H9 (cell line): ENCODE results near the gene PHF21B. TPM values are rescaled to one million over a fixed set of nuclear protein-coding genes. Genes with fewer than 3 reads are reported as not detected.

Experiments
- DNase-seq: peaks from one replicate; pipeline ENCODE4 v3.0.0-alpha.2; 2017
- H2AFZ ChIP-seq: one replicate; pipeline ENCODE4 v1.6.1; 2013; ENCODE audit warnings: mild to moderate bottlenecking, low read length, control low read depth, moderate library complexity
- H2AK5ac ChIP-seq: 2 replicates; pipeline ENCODE4 v1.6.1; 2013; ENCODE audit warnings: low read length, control low read depth, mixed read lengths; ENCODE audit not compliant: insufficient read length
- H2BK120ac ChIP-seq: one replicate; pipeline ENCODE4 v1.6.1; 2013; ENCODE audit warnings: low read depth, mild to moderate bottlenecking, low read length, control low read depth, inconsistent platforms; ENCODE audit not compliant: poor library complexity, severe bottlenecking
- H2BK12ac ChIP-seq: 2 replicates; pipeline ENCODE4 v1.6.1; 2013; ENCODE audit warnings: low read length, control low read depth, mixed read lengths, low read depth; ENCODE audit not compliant: insufficient read length
- H2BK15ac ChIP-seq: 2 replicates; pipeline ENCODE4 v1.6.1; 2013; ENCODE audit warnings: low read depth, low read length, control low read depth
- H2BK20ac ChIP-seq: one replicate; pipeline ENCODE4 v1.6.1; 2013; ENCODE audit warnings: low read depth, mild to moderate bottlenecking, low read length, control low read depth, inconsistent platforms; ENCODE audit not compliant: poor library complexity, severe bottlenecking
- H2BK5ac ChIP-seq: 2 replicates; pipeline ENCODE4 v1.6.1; 2013; ENCODE audit warnings: low read length, control low read depth, mixed read lengths; ENCODE audit not compliant: insufficient read length
- H3K14ac ChIP-seq: 2 replicates; pipeline ENCODE4 v1.6.1; 2013; ENCODE audit warnings: low read length, control low read depth; ENCODE audit not compliant: insufficient read depth
- H3K18ac ChIP-seq: 2 replicates; pipeline ENCODE4 v1.6.1; 2013; ENCODE audit warnings: low read depth, mild to moderate bottlenecking, mixed read lengths, low read length, control low read depth; ENCODE audit not compliant: insufficient read length
- H3K23ac ChIP-seq: 2 replicates; pipeline ENCODE4 v1.6.1; 2013; ENCODE audit warnings: low read length, control low read depth, mixed read lengths, low read depth; ENCODE audit not compliant: insufficient read length
- H3K23me2 ChIP-seq: 2 replicates; pipeline ENCODE4 v1.6.1; 2013; ENCODE audit warnings: low read depth, mild to moderate bottlenecking, mixed read lengths, low read length, control low read depth; ENCODE audit not compliant: insufficient read length, poor library complexity, severe bottlenecking
- H3K27ac ChIP-seq: 2 replicates; pipeline ENCODE4 v1.5.1; 2013; ENCODE audit warnings: low read length, control low read depth, mixed read lengths, low read depth; ENCODE audit not compliant: insufficient read length
- H3K27me3 ChIP-seq: 2 replicates; pipeline ENCODE4 v1.6.1; 2013; ENCODE audit warnings: low read length, control low read depth, inconsistent platforms; ENCODE audit not compliant: insufficient read depth
- H3K4ac ChIP-seq: 2 replicates; pipeline ENCODE4 v1.6.1; 2013; ENCODE audit warnings: low read depth, mild to moderate bottlenecking, control low read depth, inconsistent platforms, low read length, moderate library complexity
- H3K4me1 ChIP-seq: 2 replicates; pipeline ENCODE4 v1.6.1; 2013; ENCODE audit warnings: low read length, control low read depth, inconsistent platforms; ENCODE audit not compliant: insufficient read depth
- H3K4me2 ChIP-seq: 2 replicates; pipeline ENCODE4 v1.6.1; 2013; ENCODE audit warnings: low read length, control low read depth, mixed read lengths; ENCODE audit not compliant: insufficient read length, insufficient read depth
- H3K56ac ChIP-seq: 2 replicates; pipeline ENCODE4 v1.6.1; 2013; ENCODE audit warnings: low read depth, mild to moderate bottlenecking, mixed read lengths, low read length, control low read depth; ENCODE audit not compliant: insufficient read length
- H3K79me1 ChIP-seq: 2 replicates; pipeline ENCODE4 v1.6.1; 2013; ENCODE audit warnings: low read depth, mild to moderate bottlenecking, moderate library complexity, low read length, control low read depth, inconsistent platforms; ENCODE audit not compliant: insufficient read depth, poor library complexity, severe bottlenecking
- H3K79me2 ChIP-seq: 2 replicates; pipeline ENCODE4 v1.6.1; 2013; ENCODE audit warnings: low read length, control low read depth, inconsistent platforms; ENCODE audit not compliant: insufficient read depth
- H3K9ac ChIP-seq: 2 replicates; pipeline ENCODE4 v1.6.1; 2013; ENCODE audit warnings: low read length, control low read depth, mixed read lengths; ENCODE audit not compliant: insufficient read length; ENCODE audit errors: extremely low read depth
- H3K9me3 ChIP-seq: one replicate; pipeline ENCODE4 v1.6.1; 2013; ENCODE audit warnings: low read depth, low read length, inconsistent platforms; ENCODE audit not compliant: control insufficient read depth
- H3T11ph ChIP-seq: one replicate; pipeline ENCODE4 v1.6.1; 2013; ENCODE audit warnings: mild to moderate bottlenecking, low read length, control low read depth, inconsistent platforms
- H4K20me1 ChIP-seq: one replicate; pipeline ENCODE4 v1.6.1; 2013; ENCODE audit not compliant: control insufficient read depth, insufficient read length, insufficient read depth
- H4K5ac ChIP-seq: 2 replicates; pipeline ENCODE4 v1.6.1; 2013; ENCODE audit warnings: low read depth, mild to moderate bottlenecking, mixed read lengths, low read length, control low read depth; ENCODE audit not compliant: insufficient read length
- H4K8ac ChIP-seq: replicated peaks from 2 replicates; pipeline ENCODE4 v1.6.1; 2013; ENCODE audit warnings: low read length, control low read depth, mixed read lengths, low read depth; ENCODE audit not compliant: insufficient read length
- H4K91ac ChIP-seq: 2 replicates; pipeline ENCODE4 v1.6.1; 2013; ENCODE audit warnings: low read depth, mild to moderate bottlenecking, moderate library complexity, mixed read lengths, low read length, control low read depth; ENCODE audit not compliant: insufficient read length
- H3K27ac Mint-ChIP-seq, 3 experiments: 2 replicates in 2 of 3; 3 replicates in 1 of 3; pipeline ENCODE4 v1.8.0; 2020 to 2021; ENCODE audit warnings: mixed read lengths in 3 of 3, mild to moderate bottlenecking in 1 of 3, moderate library complexity in 1 of 3
- H3K27me3 Mint-ChIP-seq: 2 replicates; pipeline ENCODE4 v1.8.0; 2021; ENCODE audit warnings: low read depth, mild to moderate bottlenecking, moderate library complexity, mixed read lengths
- H3K36me3 Mint-ChIP-seq, 3 experiments: 2 replicates in 2 of 3; 3 replicates in 1 of 3; pipeline ENCODE4 v1.8.0; 2020 to 2021; ENCODE audit warnings: low read depth in 3 of 3, mixed read lengths in 3 of 3; ENCODE audit not compliant: insufficient read depth in 1 of 3
- H3K4me1 Mint-ChIP-seq, 2 experiments: 2 replicates each; pipeline ENCODE4 v1.8.0; 2020; ENCODE audit warnings: mixed read lengths in 2 of 2
- H3K4me3 Mint-ChIP-seq, 2 experiments: 2 replicates in 1 of 2; 3 replicates in 1 of 2; pipeline ENCODE4 v1.8.0; 2020 to 2021; ENCODE audit warnings: mild to moderate bottlenecking in 2 of 2, mixed read lengths in 2 of 2, moderate library complexity in 1 of 2
- H3K9me3 Mint-ChIP-seq, 2 experiments: 2 replicates in 1 of 2; 3 replicates in 1 of 2; pipeline ENCODE4 v1.8.0; 2020; ENCODE audit warnings: mild to moderate bottlenecking in 2 of 2, mixed read lengths in 2 of 2, moderate library complexity in 1 of 2
- WGBS: extraction: QIAGEN DNeasy Blood & Tissue Kit; methylation state at CpG from one replicate; pipeline ENCODE4 v1.1.7; 2013; ENCODE audit warnings: missing lambda C conversion rate, low lambda C conversion rate, mixed read lengths; ENCODE audit not compliant: insufficient read length; ENCODE audit errors: extremely low coverage; 5-methylcytosine and 5-hydroxymethylcytosine counted together
- total RNA-seq: library from RNA; stranded (reverse); gene quantifications from 2 replicates; pipeline ENCODE4 v1.2.1, GENCODE V29; 2021
- TF ChIP-seq, protein P1 (sequence below): fragments of 200-600 bp; sonication (generic); conservative IDR thresholded peaks from 3 replicates; pipeline ENCODE4 v1.8.0; 2021; ENCODE audit warnings: antibody characterized with exemption, mild to moderate bottlenecking

Gene PHF21B
- total RNA-seq, 1 experiment from 2014 or later = 60.3 TPM

- H3K27ac Mint-ChIP-seq = no peak overlapping the region
- H3K79me2 ChIP-seq = no peaks in the 10 kb centered on the region
These were observed 74.1 kb downstream of the PHF21B start for GRCh38 chr22:44935724-44936123.

More at GRCh38 chr22:44935724-44936123, 74.1 kb downstream of the PHF21B start:
- no peak for DNase-seq
- H3K23ac ChIP-seq = no peak overlapping the region
- no peak overlapping the region for H2BK5ac ChIP-seq
- Mint-ChIP-seq H3K36me3 (peaks cover 8 to 26% (median 21%) of the 10 kb centered on the region in 3 experiments), H3K9me3 (no peaks in the 10 kb centered on the region), H3K4me3 (no peak overlapping the region), H3K4me1 (peaks cover 21 to 36% of the 10 kb centered on the region in 2 experiments), H3K27me3 (no peaks in the 10 kb centered on the region; the same call in 1 of the 2 replicates)
- no peak overlapping the region for H3K18ac ChIP-seq
- TF ChIP-seq, protein P1, sequence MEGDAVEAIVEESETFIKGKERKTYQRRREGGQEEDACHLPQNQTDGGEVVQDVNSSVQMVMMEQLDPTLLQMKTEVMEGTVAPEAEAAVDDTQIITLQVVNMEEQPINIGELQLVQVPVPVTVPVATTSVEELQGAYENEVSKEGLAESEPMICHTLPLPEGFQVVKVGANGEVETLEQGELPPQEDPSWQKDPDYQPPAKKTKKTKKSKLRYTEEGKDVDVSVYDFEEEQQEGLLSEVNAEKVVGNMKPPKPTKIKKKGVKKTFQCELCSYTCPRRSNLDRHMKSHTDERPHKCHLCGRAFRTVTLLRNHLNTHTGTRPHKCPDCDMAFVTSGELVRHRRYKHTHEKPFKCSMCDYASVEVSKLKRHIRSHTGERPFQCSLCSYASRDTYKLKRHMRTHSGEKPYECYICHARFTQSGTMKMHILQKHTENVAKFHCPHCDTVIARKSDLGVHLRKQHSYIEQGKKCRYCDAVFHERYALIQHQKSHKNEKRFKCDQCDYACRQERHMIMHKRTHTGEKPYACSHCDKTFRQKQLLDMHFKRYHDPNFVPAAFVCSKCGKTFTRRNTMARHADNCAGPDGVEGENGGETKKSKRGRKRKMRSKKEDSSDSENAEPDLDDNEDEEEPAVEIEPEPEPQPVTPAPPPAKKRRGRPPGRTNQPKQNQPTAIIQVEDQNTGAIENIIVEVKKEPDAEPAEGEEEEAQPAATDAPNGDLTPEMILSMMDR = no peak
- H2AFZ ChIP-seq = no peak overlapping the region
- H3K56ac ChIP-seq = no peak overlapping the region
- H4K5ac ChIP-seq = no peak overlapping the region
- H3K9ac ChIP-seq = no peak overlapping the region
- H3K9me3 ChIP-seq = no peaks in the 10 kb centered on the region
- H3K4me2 ChIP-seq = no peak overlapping the region
- H2BK120ac ChIP-seq = no peak overlapping the region
- no peaks in the 10 kb centered on the region for H3K27me3 ChIP-seq
- H4K91ac ChIP-seq = no peak overlapping the region
- no peak overlapping the region for H3K14ac ChIP-seq
- H2BK20ac ChIP-seq = no peak overlapping the region
- WGBS = no CpG with 5 or more reads among the region's 11 CpGs
- no peaks in the 10 kb centered on the region for H4K20me1 ChIP-seq
- H4K8ac ChIP-seq = no peak overlapping the region
- no peaks in the 10 kb centered on the region for H3K79me1 ChIP-seq
- no peak overlapping the region for H2BK15ac ChIP-seq
- H3K4ac ChIP-seq = no peak overlapping the region
- no peaks in the 10 kb centered on the region for H3K23me2 ChIP-seq
- H2BK12ac ChIP-seq = no peak overlapping the region
- no peak overlapping the region for H3T11ph ChIP-seq
- no peaks in the 10 kb centered on the region; the same call in 1 of the 2 replicates for H3K4me1 ChIP-seq
- no peak overlapping the region for H3K27ac ChIP-seq
- H2AK5ac ChIP-seq = no peak overlapping the region
